ENCODE measurements around the gene DIP2C. TPM values are rescaled to one million over a fixed set of nuclear protein-coding genes. Genes with fewer than 3 reads are reported as not detected.

Gene DIP2C
- total RNA-seq, 1 donor from 2014 or later: 18.4 TPM

GRCh38 chr10:418226-418625 lies 271.2 kb downstream of the DIP2C start:
- Histone ChIP-seq H3K27ac (no peak overlapping the region), H3K9me3 (no peaks in the 10 kb centered on the region), H3K4me3 (no peak overlapping the region), H3K4me1 (no peaks in the 10 kb centered on the region), H3K36me3 (peaks cover 3 to 36% of the 10 kb centered on the region in 2 donors), H3K27me3 (no peaks in the 10 kb centered on the region)
- TF ChIP-seq CTCF (IDR thresholded peaks at IDR 0.05) (no peak), POLR2AphosphoS5 (IDR thresholded peaks at IDR 0.05; ENCODE audit: insufficient read depth in 1 of 2, low read depth in 1 of 2) (no peak), POLR2A (IDR thresholded peaks at IDR 0.05) (no peak)
- intact Hi-C loops (cut with DNase I): no loop called here
- DNase-seq (ENCODE audit: extremely low spot score in 2 of 2): no peak

GRCh38 chr10:416091-416515 lies 273.4 kb downstream of the DIP2C start:
- Histone ChIP-seq H3K36me3 (peaks cover 3 to 29% of the 10 kb centered on the region in 2 donors), H3K4me1 (no peaks in the 10 kb centered on the region), H3K27ac (no peak overlapping the region), H3K4me3 (no peak overlapping the region), H3K9me3 (no peaks in the 10 kb centered on the region), H3K27me3 (no peaks in the 10 kb centered on the region)
- intact Hi-C loops (cut with DNase I): no loop called here
- DNase-seq (ENCODE audit: extremely low spot score in 2 of 2): no peak
- TF ChIP-seq POLR2A (IDR thresholded peaks at IDR 0.05) (no peak), CTCF (IDR thresholded peaks at IDR 0.05) (no peak), POLR2AphosphoS5 (IDR thresholded peaks at IDR 0.05; ENCODE audit: insufficient read depth in 1 of 2, low read depth in 1 of 2) (no peak)

GRCh38 chr10:413662-414071 lies 275.8 kb downstream of the DIP2C start:
- intact Hi-C loops (cut with DNase I): no loop called here
- Histone ChIP-seq H3K36me3 (peaks cover 3 to 15% of the 10 kb centered on the region in 2 donors), H3K4me1 (no peaks in the 10 kb centered on the region), H3K27me3 (no peaks in the 10 kb centered on the region), H3K27ac (no peak overlapping the region), H3K4me3 (no peak overlapping the region), H3K9me3 (no peaks in the 10 kb centered on the region)
- no peak for DNase-seq (ENCODE audit: extremely low spot score in 2 of 2)
- TF ChIP-seq POLR2AphosphoS5 (IDR thresholded peaks at IDR 0.05; ENCODE audit: insufficient read depth in 1 of 2, low read depth in 1 of 2) (no peak), POLR2A (IDR thresholded peaks at IDR 0.05) (no peak), CTCF (IDR thresholded peaks at IDR 0.05) (no peak)

- intact Hi-C loops (cut with DNase I): no loop called here
- DNase-seq (ENCODE audit: extremely low spot score in 2 of 2): no peak
- TF ChIP-seq POLR2A (IDR thresholded peaks at IDR 0.05) (no peak), CTCF (IDR thresholded peaks at IDR 0.05) (no peak), POLR2AphosphoS5 (IDR thresholded peaks at IDR 0.05; ENCODE audit: insufficient read depth in 1 of 2, low read depth in 1 of 2) (no peak)
Observed at GRCh38 chr10:412109-412508, 277.4 kb downstream of the DIP2C start.

GRCh38 chr10:411603-412002 lies 277.9 kb downstream of the DIP2C start:
- intact Hi-C loops (cut with DNase I): no loop called here
- H3K9me3 ChIP-seq: no peaks in the 10 kb centered on the region
- H3K4me3 ChIP-seq: no peak overlapping the region
- H3K27me3 ChIP-seq: no peaks in the 10 kb centered on the region
- H3K27ac ChIP-seq: no peak overlapping the region
- TF ChIP-seq POLR2A (IDR thresholded peaks at IDR 0.05) (no peak), POLR2AphosphoS5 (IDR thresholded peaks at IDR 0.05; ENCODE audit: insufficient read depth in 1 of 2, low read depth in 1 of 2) (no peak), CTCF (IDR thresholded peaks at IDR 0.05) (no peak)
- DNase-seq (ENCODE audit: extremely low spot score in 2 of 2): no peak
- H3K36me3 ChIP-seq: peaks cover 3 to 23% of the 10 kb centered on the region in 2 donors
- H3K4me1 ChIP-seq: no peaks in the 10 kb centered on the region

More at GRCh38 chr10:412109-412508, 277.4 kb downstream of the DIP2C start:
- Histone ChIP-seq H3K27ac (no peak overlapping the region), H3K4me3 (no peak overlapping the region), H3K9me3 (no peaks in the 10 kb centered on the region), H3K27me3 (no peaks in the 10 kb centered on the region), H3K4me1 (no peaks in the 10 kb centered on the region), H3K36me3 (peaks cover 3 to 21% of the 10 kb centered on the region in 2 donors)
